ENCODE data around the gene LRRC47.

DNA sequence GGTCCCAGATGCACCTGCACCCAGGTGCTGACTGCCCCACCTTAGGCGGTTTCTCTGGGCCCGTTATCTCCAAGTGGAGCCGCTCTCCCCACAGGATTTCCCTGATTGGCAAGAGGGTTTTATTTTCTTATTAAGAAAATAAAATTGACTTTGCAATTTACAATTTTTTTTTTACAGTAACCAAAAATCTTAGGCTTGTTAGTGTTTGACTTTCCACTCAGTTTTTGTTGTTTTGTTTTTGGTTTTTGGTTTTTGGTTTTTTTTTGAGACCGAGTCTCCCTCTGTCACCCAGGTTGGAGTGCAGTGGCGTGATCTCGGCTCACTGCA is 48.8 kb downstream of the LRRC47 start:
- TF ChIP-seq POLR2A (IDR thresholded peaks at IDR 0.05), result no peak
- TF ChIP-seq, protein P1, sequence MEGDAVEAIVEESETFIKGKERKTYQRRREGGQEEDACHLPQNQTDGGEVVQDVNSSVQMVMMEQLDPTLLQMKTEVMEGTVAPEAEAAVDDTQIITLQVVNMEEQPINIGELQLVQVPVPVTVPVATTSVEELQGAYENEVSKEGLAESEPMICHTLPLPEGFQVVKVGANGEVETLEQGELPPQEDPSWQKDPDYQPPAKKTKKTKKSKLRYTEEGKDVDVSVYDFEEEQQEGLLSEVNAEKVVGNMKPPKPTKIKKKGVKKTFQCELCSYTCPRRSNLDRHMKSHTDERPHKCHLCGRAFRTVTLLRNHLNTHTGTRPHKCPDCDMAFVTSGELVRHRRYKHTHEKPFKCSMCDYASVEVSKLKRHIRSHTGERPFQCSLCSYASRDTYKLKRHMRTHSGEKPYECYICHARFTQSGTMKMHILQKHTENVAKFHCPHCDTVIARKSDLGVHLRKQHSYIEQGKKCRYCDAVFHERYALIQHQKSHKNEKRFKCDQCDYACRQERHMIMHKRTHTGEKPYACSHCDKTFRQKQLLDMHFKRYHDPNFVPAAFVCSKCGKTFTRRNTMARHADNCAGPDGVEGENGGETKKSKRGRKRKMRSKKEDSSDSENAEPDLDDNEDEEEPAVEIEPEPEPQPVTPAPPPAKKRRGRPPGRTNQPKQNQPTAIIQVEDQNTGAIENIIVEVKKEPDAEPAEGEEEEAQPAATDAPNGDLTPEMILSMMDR (IDR thresholded peaks at IDR 0.05), result no peak
